GM18873 (cell line): ENCODE results near the gene L1CAM.

ENCODE experiments used
- ATAC-seq: cut with Tn5 transposase; IDR thresholded peaks from one replicate; pipeline ENCODE4 v1.9.1; 2021; ENCODE audit warnings: mild to moderate bottlenecking, moderate library complexity, moderate number of reproducible peaks; ENCODE audit not compliant: unreplicated experiment, low FRiP score

L1CAM gene

GRCh38 chrX:153879741-153880439 lies 6.1 kb downstream of the L1CAM start:
- no peak for ATAC-seq

DNA sequence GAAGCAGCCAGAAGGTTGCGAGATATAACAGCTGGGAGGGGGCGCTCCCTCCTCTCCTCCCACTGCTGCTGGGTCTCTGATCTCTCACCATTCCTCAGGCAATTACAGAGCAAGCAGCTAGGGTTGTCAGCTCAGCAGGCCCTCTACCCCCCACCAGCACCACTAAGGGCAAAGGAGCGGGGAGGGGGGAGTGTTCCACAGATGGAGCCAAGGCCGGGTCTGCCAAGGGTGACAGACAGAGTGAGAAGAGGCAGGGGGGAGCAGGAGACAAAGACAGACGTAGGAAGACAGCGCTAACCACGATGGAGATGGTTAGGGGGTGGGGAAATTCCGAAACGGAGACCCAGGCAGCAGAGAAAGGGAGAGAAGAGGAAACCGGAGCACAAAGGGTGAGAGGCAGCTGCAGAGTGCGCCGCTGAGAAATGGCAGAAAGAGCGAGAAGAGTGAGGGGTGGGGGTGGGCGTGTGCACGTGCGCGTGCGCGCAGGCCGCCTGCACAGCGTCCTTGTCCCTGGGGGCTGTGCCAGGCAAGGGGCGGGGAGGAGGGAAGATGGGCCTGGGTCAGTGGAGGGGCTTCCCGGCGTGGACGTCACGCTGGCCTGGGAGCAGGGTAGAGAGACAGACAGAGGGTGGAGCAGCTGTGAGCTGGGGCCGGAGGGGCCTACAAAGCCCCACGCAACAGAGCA lies 6.9 kb downstream of the L1CAM start:
- no peak for ATAC-seq

DNA sequence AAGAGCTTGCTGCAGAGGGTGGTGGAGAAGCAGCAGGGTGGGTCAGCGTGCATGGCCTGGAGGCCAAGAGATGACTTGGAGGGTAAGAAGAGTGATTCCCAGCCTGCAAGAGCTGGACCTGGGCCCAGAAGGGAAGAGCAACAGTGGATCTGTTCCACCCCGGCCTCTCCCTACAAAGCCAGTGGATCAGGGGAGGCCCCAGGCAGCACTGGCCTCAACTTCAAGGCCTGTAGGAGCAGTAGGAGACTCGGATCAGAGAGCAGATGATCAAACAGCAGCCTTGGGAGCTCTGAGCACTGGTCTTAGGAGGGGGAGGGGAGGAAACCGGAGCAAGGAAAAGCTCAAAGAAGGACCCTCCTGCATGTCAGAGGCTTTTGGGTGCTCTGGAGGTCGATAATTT lies 7.6 kb downstream of the L1CAM start:
- ATAC-seq, result no peak

GRCh38 chrX:153877571-153878261 lies 8.3 kb downstream of the L1CAM start:
- ATAC-seq, result no peak

DNA sequence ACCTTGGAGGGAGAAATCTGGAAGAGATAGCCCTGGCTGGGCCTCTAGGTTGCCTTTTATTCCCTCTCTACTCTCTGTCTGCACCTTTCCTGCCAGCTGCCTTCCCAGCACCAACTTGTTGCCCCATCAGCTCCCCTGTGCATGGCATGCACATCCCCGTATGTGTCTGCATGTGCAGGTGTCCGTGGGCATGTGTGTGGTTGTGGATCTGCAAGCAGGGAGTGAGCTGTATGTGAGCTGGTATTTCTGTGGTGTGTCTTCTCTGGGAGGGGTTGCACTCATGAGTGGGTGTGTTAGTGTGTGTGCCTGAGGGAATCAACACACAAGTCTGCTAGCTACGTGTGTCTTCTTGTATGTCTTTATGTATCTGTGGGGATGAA lies 9.9 kb downstream of the L1CAM start:
- ATAC-seq, result no peak

- ATAC-seq, result no peak
These were observed 10.4 kb downstream of the L1CAM start for GRCh38 chrX:153875391-153876111.

DNA sequence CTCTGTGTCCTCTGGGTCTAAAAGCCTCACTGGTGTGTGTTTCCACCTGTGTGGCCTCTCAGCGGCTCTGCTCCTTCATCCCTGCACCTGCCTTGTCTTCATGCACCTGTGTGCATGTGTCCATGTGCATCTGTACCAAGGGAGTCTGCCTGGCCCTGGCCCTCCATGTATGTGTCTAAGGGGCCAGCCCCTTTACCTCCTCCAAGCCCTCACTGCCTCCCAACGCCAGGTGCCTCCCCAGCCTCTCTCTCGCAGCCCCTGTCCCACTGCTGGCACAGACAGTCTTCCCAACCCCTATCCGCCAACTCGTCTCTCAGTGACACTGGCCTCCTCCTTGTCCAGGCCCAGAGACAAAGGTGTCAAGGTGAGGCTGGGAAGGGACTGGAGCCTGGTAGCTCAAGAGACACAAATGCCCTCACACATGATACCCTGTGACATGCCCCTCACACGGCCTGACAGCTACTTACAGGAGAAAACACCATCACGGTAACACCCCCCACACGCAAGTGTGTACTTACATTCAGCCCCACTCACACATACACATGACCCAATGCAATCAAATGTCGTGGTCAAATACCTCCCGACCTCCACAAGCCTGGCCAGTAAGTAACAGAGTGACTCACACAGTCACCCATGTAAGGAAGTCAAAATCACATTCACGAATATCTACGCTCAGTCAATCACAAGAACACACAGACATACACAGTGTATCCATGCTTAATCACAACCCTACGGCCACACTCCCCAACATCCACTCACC lies 11.4 kb downstream of the L1CAM start:
- no peak for ATAC-seq

DNA sequence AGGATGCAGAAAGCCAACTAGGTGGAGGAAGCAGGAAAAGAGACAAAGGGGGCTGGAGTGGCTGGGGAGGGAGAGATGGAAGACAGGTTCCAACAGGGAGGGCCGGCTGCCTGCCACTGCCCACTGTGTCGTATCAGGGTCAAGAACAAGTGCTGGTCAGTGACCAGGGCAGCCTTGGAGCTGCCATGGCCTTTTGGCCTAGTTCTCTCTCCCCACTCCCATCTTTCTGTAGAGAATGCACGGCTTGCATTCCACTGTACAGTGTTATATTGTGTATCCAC lies 11.9 kb downstream of the L1CAM start:
- ATAC-seq, result no peak

- ATAC-seq, result no peak
These were observed 12.5 kb downstream of the L1CAM start for GRCh38 chrX:153873282-153874084.

GRCh38 chrX:153871946-153872878 lies 13.8 kb downstream of the L1CAM start:
- ATAC-seq, result no peak

DNA sequence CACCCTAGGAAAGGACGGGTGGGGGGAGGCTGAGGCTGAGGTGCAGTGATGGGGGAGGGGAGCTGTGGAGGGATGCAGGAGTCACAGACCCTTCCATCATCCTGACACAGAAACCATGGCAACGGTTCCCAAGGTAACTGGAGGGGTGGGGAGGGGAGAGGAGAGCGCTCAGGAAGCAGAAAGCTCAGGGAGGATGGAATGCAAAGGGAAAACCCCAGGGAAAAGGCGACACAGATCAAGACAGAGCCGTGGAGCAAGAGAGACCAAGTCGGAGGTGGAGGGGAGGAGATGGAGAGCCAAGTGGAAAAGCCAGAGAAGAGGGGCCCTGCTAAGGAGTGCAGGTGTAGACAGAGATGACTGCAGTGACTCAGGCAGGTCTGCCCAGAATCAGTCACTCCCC lies 14.5 kb downstream of the L1CAM start:
- ATAC-seq, result no peak

DNA sequence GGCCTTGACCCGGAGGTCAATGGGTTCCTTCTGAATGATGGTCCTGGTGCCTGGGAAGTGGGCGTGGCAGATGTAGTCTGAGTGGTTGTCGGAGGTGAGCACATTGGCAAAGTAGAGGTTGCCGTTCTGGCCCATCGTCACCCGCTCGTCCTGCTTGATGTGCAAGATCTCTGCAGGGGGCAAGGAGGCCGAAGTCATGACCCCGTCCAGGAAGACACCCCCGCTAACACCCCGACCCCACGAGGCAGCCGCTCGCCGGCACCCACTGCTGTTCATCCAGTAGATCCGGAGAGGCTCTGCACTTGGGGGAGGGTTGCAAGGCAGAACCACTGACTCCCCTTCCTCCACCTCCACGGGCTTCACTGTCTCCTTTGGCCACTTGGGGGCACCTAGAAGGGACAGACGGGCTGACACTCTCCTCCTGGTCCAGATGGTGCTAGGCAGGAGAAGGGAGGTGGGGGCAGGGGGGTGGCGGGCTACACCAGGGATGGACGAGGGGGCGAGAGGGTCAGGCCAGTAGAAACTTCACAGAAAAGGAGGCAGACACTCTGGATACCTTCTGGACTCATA lies 15.1 kb downstream of the L1CAM start:
- ATAC-seq, result no peak

- ATAC-seq, result no peak
These were observed 15.7 kb downstream of the L1CAM start for GRCh38 chrX:153870288-153870690.

DNA sequence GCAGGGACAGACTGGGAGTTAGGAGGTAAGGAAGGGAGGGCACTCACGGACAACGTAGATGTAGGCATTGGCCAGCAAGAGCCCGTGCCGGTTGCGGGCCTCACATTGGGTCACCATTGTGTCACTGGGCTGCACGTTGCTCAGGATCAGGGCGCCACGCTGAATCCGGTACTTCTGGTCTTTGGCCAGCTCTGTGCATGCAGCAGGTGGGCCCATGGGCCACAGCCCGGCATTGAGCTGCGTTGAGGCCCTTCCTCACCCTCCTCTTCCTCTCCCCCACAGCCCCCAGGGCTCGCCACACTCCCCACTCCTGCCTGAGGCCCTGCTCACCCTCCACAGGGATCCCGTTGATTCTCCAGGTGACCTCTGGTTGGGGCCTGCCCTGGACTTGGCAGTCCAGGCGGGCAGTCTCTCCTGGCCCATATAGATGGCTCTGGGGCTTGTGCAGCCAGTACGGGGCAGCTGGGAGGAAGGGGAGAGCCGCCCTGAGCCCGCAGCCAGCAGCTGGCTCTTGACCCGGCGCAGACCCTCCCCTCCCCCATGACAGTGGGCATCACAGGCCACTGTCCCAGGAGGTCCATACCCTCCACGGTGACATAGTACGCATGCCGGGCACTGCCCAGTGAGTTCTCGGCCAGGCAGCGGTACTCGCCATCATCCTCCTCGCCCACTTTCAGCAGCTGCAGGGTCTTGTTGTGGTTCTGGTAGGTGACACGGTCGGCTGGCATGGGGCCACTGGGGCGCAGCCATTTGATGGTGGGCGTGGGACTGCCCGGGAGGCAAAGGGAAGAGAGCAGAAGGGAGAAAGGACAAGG lies 16.3 kb downstream of the L1CAM start:
- no peak for ATAC-seq

- ATAC-seq, result no peak
These were observed 17.1 kb downstream of the L1CAM start for GRCh38 chrX:153868576-153869472.

DNA sequence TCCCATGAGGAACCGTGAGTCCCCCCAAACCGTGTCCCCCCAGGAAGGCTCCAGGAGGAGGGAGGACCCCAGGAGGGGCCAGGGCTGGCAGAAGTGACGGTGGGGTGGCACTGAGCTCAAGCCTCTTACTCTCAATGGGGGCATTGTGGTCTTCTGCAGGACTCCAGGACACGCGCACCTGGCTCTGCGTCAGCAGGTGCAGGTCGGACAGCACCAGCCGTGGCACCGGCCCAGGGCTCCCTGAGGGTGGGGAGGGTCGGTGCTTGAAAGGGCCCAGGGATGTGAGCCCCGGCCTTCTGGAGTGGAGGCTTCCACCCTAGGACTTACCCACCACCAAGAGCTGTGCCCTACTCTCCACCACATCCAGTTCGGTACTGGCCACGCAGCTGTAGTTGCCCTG lies 18.3 kb downstream of the L1CAM start:
- ATAC-seq, result no peak

DNA sequence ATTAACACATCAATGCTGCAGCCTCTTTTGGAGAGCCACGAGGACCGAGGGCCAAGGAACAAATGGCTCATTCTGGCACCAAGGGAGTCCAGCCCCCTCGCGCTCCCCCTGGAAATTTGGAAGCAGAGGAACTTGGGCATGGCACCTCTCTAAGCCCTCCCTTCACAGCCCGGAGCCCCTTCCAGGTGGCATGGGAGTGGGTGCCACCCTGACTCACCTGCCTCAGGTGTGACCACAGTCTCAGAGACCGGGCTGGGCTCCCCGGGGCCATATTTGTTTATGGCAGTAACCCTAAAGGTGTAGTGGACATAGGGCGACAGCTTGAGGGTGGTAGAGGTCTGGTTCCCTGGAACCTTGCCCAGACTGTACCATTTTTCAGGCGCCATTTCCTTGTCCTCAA lies 18.8 kb downstream of the L1CAM start:
- no peak for ATAC-seq
